Osteoblast (primary cell): Measurements from ENCODE around the gene EMP1. TPM values are rescaled to one million over a fixed set of nuclear protein-coding genes. Genes with fewer than 3 reads are reported as not detected.

Experiments used
- DNase-seq: peaks from one replicate; pipeline ENCODE4 v3.0.0; 2011; ENCODE audit warnings: low spot score, mixed read lengths; ENCODE audit not compliant: insufficient read length; ENCODE audit errors: missing footprints
- H2AFZ ChIP-seq: 2 replicates; pipeline ENCODE4 v1.6.0; 2011; ENCODE audit warnings: mild to moderate bottlenecking, low read length
- H3K27ac ChIP-seq: 2 replicates; pipeline ENCODE4 v1.5.1; 2011; ENCODE audit warnings: mild to moderate bottlenecking, low read depth, low read length, moderate library complexity
- H3K27me3 ChIP-seq: 2 replicates; pipeline ENCODE4 v1.6.0; 2012; ENCODE audit warnings: mild to moderate bottlenecking, control low read depth, inconsistent platforms, low read length, moderate library complexity; ENCODE audit not compliant: insufficient read depth
- H3K36me3 ChIP-seq: 2 replicates; pipeline ENCODE4 v1.5.1; 2011; ENCODE audit warnings: mild to moderate bottlenecking, low read length, control low read depth, moderate library complexity; ENCODE audit not compliant: insufficient read depth
- H3K4me1 ChIP-seq: 2 replicates; pipeline ENCODE4 v1.5.1; 2011; ENCODE audit warnings: mild to moderate bottlenecking, low read length, control low read depth, moderate library complexity; ENCODE audit not compliant: insufficient read depth
- H3K4me2 ChIP-seq: 2 replicates; pipeline ENCODE4 v1.6.0; 2011; ENCODE audit warnings: mild to moderate bottlenecking, low read length; ENCODE audit not compliant: insufficient read depth
- H3K4me3 ChIP-seq: fragments of 200-600 bp; sonication (generic); 3 replicates; pipeline ENCODE4 v1.5.1; 2012; ENCODE audit warnings: mild to moderate bottlenecking, low read length, inconsistent platforms; ENCODE audit not compliant: insufficient read depth
- H3K79me2 ChIP-seq: 2 replicates; pipeline ENCODE4 v1.6.0; 2012; ENCODE audit warnings: mild to moderate bottlenecking, low read length, control low read depth, inconsistent platforms; ENCODE audit not compliant: insufficient read depth
- H3K9me3 ChIP-seq: 2 replicates; pipeline ENCODE4 v1.5.1; 2011; ENCODE audit warnings: low read depth, low read length, control low read depth
- H4K20me1 ChIP-seq: 2 replicates; pipeline ENCODE4 v1.6.0; 2012; ENCODE audit warnings: mild to moderate bottlenecking, low read length, control low read depth; ENCODE audit not compliant: insufficient read depth
- CTCF ChIP-seq: IDR thresholded peaks from 2 replicates; pipeline ENCODE4 v1.5.1; 2011; ENCODE audit warnings: mild to moderate bottlenecking, low read depth, low read length, moderate library complexity; ENCODE audit errors: extremely low read depth
- total RNA-seq: library from RNA; depleted of rRNA; stranded (reverse); fragments of >200 nt; gene quantifications from 2 replicates; pipeline ENCODE4 v1.2.3, GENCODE V29; 2012

Gene EMP1
- total RNA-seq, 1 donor = 106 TPM

- no peak overlapping the region for H3K4me3 ChIP-seq
- DNase-seq = no peak
- H3K4me2 ChIP-seq = no peak overlapping the region
- no peaks in the 10 kb centered on the region for H3K27me3 ChIP-seq
- H4K20me1 ChIP-seq = no peaks in the 10 kb centered on the region
- peaks cover 21% of the 10 kb centered on the region for H3K79me2 ChIP-seq
- peak overlapping the region; percentile 98 for H3K27ac ChIP-seq
- no peak for TF ChIP-seq CTCF
- H3K9me3 ChIP-seq = no peaks in the 10 kb centered on the region
- no peak overlapping the region for H2AFZ ChIP-seq
- H3K36me3 ChIP-seq = no peaks in the 10 kb centered on the region
- peaks cover 32% of the 10 kb centered on the region for H3K4me1 ChIP-seq
Measured at GRCh38 chr12:13193505-13194231, 2.9 kb upstream of the EMP1 start.

GRCh38 chr12:13194401-13195110 is 2.0 kb upstream of the EMP1 start:
- no peak for TF ChIP-seq CTCF
- Histone ChIP-seq H3K9me3 (no peaks in the 10 kb centered on the region), H3K79me2 (peaks cover 30% of the 10 kb centered on the region), H3K4me2 (no peak overlapping the region), H4K20me1 (no peaks in the 10 kb centered on the region), H3K4me3 (no peak overlapping the region), H3K27ac (peak overlapping the region; percentile 98), H3K27me3 (no peaks in the 10 kb centered on the region), H3K36me3 (no peaks in the 10 kb centered on the region), H2AFZ (peak overlapping the region; percentile 6), H3K4me1 (peaks cover 36% of the 10 kb centered on the region)
- DNase-seq = no peak

GRCh38 chr12:13195250-13195649 is 1.3 kb upstream of the EMP1 start:
- no peak for TF ChIP-seq CTCF

GRCh38 chr12:13195785-13196129 is 769 bp upstream of the EMP1 start:
- no peak for DNase-seq
- H3K27ac ChIP-seq = peak overlapping the region; percentile 98
- no peaks in the 10 kb centered on the region for H3K9me3 ChIP-seq
- H3K4me1 ChIP-seq = peaks cover 47% of the 10 kb centered on the region
- no peaks in the 10 kb centered on the region for H3K27me3 ChIP-seq
- H3K79me2 ChIP-seq = peaks cover 42% of the 10 kb centered on the region
- peak overlapping the region; percentile 62 for H3K4me2 ChIP-seq
- H3K36me3 ChIP-seq = no peaks in the 10 kb centered on the region
- peak overlapping the region; percentile 27 for H3K4me3 ChIP-seq
- no peak for TF ChIP-seq CTCF
- H4K20me1 ChIP-seq = no peaks in the 10 kb centered on the region
- no peak overlapping the region for H2AFZ ChIP-seq

More at GRCh38 chr12:13195250-13195649, 1.3 kb upstream of the EMP1 start:
- Histone ChIP-seq H3K27me3 (no peaks in the 10 kb centered on the region), H3K79me2 (peaks cover 37% of the 10 kb centered on the region), H2AFZ (no peak overlapping the region), H3K4me2 (peak overlapping the region; percentile 62), H4K20me1 (no peaks in the 10 kb centered on the region), H3K36me3 (no peaks in the 10 kb centered on the region), H3K4me1 (peaks cover 42% of the 10 kb centered on the region), H3K4me3 (no peak overlapping the region), H3K9me3 (no peaks in the 10 kb centered on the region), H3K27ac (peak overlapping the region; percentile 98)
- DNase-seq = no peak
